ENCODE results near the gene PARS2. TPM values are rescaled to one million over a fixed set of nuclear protein-coding genes. Genes with fewer than 3 reads are reported as not detected.

PARS2 gene
- total RNA-seq, 2 experiments from 2014 or later: 3.9 to 4.3 TPM

DNA sequence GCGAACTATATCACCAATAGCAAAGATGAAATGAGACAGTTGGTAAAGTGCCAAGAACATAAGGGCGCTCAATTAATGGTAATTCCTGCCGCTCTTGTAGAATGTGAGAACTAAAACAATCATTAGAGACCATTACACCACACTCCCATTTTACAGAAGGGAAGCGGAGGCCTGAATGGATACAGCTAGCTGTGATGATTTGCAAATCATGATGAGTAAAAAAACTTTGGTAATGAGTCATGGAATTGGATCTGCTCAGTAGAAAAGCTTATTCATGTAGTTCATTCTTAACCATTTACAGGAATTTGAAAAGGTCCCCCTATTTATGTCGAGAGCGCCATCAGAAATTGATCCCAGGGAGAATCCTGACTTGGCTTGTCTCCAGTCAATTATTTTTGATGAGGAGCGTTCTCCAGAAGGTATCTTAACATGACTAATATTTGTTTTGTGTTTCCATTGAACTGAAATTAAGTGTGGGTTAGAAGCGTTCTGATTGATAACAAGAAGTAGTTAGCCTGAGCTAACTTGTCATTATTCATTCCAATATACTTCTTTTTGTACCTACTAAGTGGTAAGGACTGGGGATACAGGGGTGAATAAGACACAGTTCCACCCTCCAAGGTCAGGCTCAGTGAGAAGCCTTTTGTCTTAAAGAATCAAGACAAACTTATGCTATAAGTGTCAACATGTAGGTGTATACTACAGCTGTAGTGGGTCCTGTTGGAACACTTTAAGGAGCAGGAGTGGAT lies 47.9 kb downstream of the PARS2 start:
- peaks cover 2% of the 10 kb centered on the region for H3K36me3 Mint-ChIP-seq
- ATAC-seq (ENCODE audit: low read depth) (no peak), DNase-seq (no peak)
- H3K4me3 Mint-ChIP-seq: peak overlapping the region; percentile 91
- POLR2A ChIA-PET: interaction anchor here (0.8 to 2.6 kb wide), 2 partner anchors 85 to 227 kb away, joined by 3 to 8 read pairs; partner anchors contain the start of gene TTC22
- H3K27ac Mint-ChIP-seq: peak overlapping the region; percentile 88
- H3K4me1 Mint-ChIP-seq: peaks cover 24% of the 10 kb centered on the region
- no peaks in the 10 kb centered on the region for H3K9me3 Mint-ChIP-seq
- peaks cover 3% of the 10 kb centered on the region for H3K27me3 Mint-ChIP-seq

DNA sequence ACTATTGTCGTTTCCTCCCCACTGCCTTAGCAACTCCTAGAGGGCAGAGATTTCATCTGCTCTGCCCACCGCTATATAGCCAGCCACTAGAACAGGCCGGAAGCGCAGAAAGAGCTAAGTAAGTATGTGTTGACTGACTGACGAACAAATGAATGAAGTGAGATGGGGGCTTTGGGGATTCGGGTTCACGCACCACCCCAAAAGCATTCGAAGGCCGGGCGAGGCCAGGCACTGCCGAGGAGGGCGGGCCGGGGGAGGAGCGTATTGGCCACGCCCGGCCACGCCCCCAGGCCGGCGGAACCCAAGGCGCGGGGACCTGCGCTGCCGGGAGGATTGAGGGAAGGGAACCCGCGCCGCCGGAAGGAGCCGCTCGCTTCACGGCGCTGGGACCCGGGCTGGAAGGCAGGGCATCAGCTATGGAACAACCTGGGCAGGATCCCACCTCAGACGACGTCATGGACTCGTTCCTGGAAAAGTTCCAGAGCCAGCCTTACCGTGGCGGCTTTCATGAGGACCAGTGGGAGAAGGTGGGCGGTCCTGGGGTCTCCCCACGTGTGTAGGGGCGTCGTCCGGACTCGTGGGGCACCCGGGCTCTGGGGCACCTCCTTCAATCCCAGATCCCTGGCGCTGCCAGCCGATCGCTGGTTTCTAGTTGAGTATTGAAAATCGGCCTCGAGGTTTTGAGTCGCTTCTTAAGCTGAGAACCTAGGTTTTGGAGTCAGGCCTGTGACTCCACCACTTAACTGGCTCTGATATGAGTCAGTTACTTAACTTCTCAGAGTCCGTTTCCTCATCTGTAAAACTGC lies 48.6 kb downstream of the PARS2 start, which contains the start of gene TTC4:
TSS of gene TTC4 (plus strand) at position 369 of the 806 bp plus-strand sequence. CDS start at position 417, 48 bp downstream.
- DNase-seq: peak; percentile 95
- Mint-ChIP-seq H3K4me3 (peak within 1 kb of the TSS; percentile 91), H3K27me3 (peaks cover 3% of the 10 kb centered on the region), H3K4me1 (peaks cover 24% of the 10 kb centered on the region), H3K9me3 (no peaks in the 10 kb centered on the region), H3K27ac (peak within 1 kb of the TSS; percentile 88), H3K36me3 (no peaks in the 10 kb centered on the region)
- POLR2A ChIA-PET: interaction anchor here (2.6 kb wide), 1 partner anchor 85 kb away, joined by 8 read pairs; the partner anchor contains the start of gene TTC22
- ATAC-seq (ENCODE audit: low read depth): peak; percentile 95

DNA sequence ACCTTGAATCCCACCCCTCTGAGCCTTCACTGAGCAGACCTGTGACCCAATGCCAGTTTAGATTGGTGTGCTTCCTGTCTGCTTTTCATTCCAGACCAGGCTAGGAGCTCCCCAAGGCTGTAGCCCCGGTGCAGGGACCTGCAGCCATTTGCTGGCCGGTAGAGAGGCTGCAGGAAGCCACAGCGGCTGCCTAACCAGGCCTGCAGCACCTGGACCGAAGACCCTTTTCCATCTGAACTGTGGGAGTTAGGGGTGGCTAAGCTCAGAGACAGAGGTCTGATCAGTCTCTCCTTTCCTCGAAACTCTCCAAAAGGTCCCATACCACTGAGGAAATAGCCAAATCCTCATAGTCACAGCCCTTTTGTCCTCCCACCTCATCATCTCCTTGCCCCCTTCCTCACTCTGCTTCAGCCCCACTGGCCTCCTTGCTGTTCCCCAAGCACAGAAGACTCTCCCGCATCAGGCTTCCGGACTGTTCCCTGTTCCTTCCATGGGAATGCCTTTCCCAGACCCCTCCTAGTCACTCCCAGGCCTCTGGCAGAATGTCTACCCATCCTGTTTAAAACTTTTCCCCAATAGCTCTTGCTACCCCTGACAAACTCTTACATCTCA lies 49.3 kb downstream of the PARS2 start:
- Mint-ChIP-seq H3K36me3 (no peaks in the 10 kb centered on the region), H3K4me3 (peak overlapping the region; percentile 91), H3K27me3 (peaks cover 3% of the 10 kb centered on the region), H3K27ac (peak overlapping the region; percentile 88), H3K4me1 (peaks cover 24% of the 10 kb centered on the region), H3K9me3 (no peaks in the 10 kb centered on the region)
- ATAC-seq (ENCODE audit: low read depth): no peak
- DNase-seq: no peak
- POLR2A ChIA-PET: interaction anchor here (2.6 kb wide), 1 partner anchor 86 kb away, joined by 8 read pairs; the partner anchor contains the start of gene TTC22

DNA sequence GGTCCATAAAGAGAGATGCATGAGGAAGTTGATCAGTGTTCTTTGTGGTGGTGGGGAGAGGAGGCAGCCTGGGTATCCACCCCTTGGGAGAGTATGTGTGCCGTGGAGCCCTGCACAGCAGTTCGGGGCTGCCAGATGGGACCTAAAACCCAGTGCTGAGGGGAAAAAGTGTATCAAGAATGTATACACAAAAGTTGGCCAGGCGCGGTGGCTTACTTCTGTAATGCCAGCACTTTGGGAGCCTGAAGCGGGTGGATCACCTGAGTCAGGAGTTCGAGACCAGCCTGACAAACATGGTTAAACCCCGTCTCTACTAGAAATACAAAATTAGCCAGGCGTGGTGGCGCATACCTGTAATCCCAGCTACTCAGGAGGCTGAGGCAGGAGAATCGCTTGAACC lies 52.8 kb downstream of the PARS2 start:
- Mint-ChIP-seq H3K36me3 (no peaks in the 10 kb centered on the region), H3K9me3 (no peaks in the 10 kb centered on the region), H3K4me3 (no peak overlapping the region), H3K27me3 (peaks cover 3% of the 10 kb centered on the region), H3K27ac (no peak overlapping the region), H3K4me1 (peaks cover 10% of the 10 kb centered on the region)
- ATAC-seq (ENCODE audit: low read depth): no peak
- POLR2A ChIA-PET: interaction anchor here (0.7 kb wide), 1 partner anchor 609 kb away, joined by 5 read pairs; no protein-coding TSS in a partner anchor
- DNase-seq: no peak

DNA sequence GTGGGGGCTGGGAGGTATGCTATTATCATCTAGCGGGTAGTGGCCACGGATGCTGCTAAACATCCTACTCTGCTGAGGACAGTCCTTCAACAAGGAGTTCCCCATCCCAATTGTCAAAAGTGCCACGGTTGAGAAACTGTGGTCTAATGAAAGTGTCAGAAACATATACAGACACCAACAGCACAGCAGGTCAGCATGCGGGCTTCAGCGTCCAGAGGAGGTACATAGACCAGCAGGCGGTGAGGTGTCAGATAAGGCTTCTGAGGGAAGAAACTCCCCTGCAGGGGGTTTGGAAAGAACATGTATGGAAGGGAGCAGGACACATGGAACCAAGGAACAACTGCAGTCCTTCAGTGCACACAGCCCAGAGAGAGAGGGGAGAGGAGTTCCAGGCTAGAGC lies 53.5 kb downstream of the PARS2 start:
- DNase-seq (no peak), ATAC-seq (ENCODE audit: low read depth) (no peak)
- Mint-ChIP-seq H3K9me3 (no peaks in the 10 kb centered on the region), H3K36me3 (no peaks in the 10 kb centered on the region), H3K27ac (no peak overlapping the region), H3K27me3 (peaks cover 3% of the 10 kb centered on the region), H3K4me3 (no peak overlapping the region), H3K4me1 (peaks cover 5% of the 10 kb centered on the region)
- POLR2A ChIA-PET: no interaction called here

DNA sequence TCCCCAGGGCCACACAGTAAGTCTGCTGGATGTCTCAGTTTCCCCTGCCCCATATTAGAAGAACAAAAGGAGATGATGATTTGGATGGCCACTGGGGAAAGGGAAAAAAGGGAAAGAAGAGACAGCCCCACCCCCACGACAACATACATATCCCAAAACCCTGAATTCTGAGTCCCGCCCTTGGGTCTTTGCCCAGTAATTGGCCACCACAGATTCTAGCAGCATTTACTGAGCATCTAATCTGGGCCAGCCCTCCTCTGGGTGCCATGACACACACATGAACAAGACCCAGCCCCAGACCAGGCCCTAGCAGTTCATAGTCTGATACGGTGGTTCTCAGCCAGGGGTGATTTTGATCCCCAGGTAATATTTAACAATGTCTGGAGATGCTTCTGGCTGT lies 53.9 kb downstream of the PARS2 start:
- H3K27me3 Mint-ChIP-seq: peaks cover 3% of the 10 kb centered on the region
- H3K27ac Mint-ChIP-seq: no peak overlapping the region
- no peak overlapping the region for H3K4me3 Mint-ChIP-seq
- H3K4me1 Mint-ChIP-seq: peaks cover 4% of the 10 kb centered on the region
- no peaks in the 10 kb centered on the region for H3K9me3 Mint-ChIP-seq
- POLR2A ChIA-PET: no interaction called here
- DNase-seq (no peak), ATAC-seq (ENCODE audit: low read depth) (no peak)
- no peaks in the 10 kb centered on the region for H3K36me3 Mint-ChIP-seq

DNA sequence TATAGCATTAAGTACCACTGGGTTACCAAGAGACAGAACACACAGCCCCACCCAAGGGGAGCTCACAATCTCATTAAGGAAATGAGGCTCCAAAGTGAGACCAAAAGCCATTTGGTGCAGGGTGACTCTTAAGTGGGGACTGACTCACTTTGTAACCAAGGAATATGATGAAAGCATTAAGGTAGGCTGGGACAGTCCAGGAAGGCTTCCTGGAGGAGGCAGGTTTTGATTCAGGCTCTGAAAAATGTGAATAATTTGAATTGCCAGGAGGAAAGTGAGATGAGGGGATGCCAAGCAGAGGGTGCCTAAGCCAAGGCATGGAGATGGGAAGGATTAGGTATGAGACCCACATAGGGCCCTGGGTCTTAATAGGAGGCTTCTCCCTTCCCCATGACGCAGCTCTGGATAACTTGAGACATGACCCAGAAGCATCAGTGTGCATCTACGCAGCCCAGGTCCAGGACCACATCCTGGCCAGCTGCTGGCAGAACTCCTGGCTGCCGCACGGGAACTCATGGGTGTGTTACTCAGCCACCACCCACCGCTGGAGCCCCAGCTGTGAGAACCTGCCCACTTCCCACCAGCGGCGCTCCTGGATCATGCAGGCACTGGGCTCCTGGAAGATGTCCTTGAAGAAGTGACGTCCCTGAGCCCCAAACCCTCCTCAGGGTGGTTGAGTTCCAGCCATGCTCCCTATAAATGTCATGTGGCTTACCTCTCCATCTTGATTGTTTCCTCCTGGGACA lies 54.6 kb downstream of the PARS2 start:
- Mint-ChIP-seq H3K4me3 (no peak overlapping the region), H3K9me3 (no peaks in the 10 kb centered on the region), H3K27me3 (peaks cover 3% of the 10 kb centered on the region), H3K4me1 (no peaks in the 10 kb centered on the region), H3K36me3 (no peaks in the 10 kb centered on the region), H3K27ac (no peak overlapping the region)
- DNase-seq (no peak), ATAC-seq (ENCODE audit: low read depth) (no peak)
- POLR2A ChIA-PET: no interaction called here

DNA sequence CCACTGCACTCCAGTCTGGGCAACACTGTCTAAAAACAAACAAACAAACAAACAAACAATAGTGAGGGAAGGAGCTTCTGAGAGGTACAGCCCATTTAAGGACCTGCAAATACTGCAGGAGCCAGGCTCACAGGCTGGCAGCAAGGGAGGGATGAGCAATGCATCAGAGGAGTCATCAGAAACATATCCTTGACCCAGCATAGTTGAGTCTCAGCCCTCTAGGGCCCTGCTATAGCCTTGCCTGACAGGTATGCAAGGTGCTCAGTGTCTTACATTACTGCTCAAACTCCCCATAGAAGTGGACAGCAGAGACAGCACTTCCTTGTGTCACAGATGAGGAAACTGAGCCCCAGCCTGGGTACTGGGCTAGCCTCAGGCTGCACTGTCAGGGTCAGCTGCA lies 55.9 kb downstream of the PARS2 start:
- H3K27me3 Mint-ChIP-seq: peaks cover 3% of the 10 kb centered on the region
- H3K27ac Mint-ChIP-seq: no peak overlapping the region
- DNase-seq: no peak
- ATAC-seq (ENCODE audit: low read depth): no peak
- no peaks in the 10 kb centered on the region for H3K9me3 Mint-ChIP-seq
- H3K4me3 Mint-ChIP-seq: no peak overlapping the region
- POLR2A ChIA-PET: no interaction called here
- H3K4me1 Mint-ChIP-seq: no peaks in the 10 kb centered on the region
- no peaks in the 10 kb centered on the region for H3K36me3 Mint-ChIP-seq

Other genes with a start within 250 kb of the PARS2 start
- gene ACOT11, start 216.3 kb downstream of the PARS2 start, total RNA-seq: 1 to 10 TPM; 1.0 to 1.2 TPM
- gene FAM151A, start 141.0 kb downstream of the PARS2 start, total RNA-seq: not detected
- under 1 TPM in 1 of 2 experiments, not detected in 1; 0.28 TPM for gene MROH7, start 122.7 kb downstream of the PARS2 start, total RNA-seq
- 10 to 100 TPM; 19.6 to 20.2 TPM for gene TTC4, start 48.7 kb downstream of the PARS2 start, total RNA-seq
- gene TTC22, start 36.8 kb upstream of the PARS2 start, total RNA-seq: 10 to 100 TPM in 1 of 2 experiments, 1 to 10 TPM in 1; 9.0 to 10.1 TPM
- gene DHCR24, start 122.7 kb upstream of the PARS2 start, total RNA-seq: 10 to 100 TPM; 55.9 to 60.8 TPM
- not detected for gene TMEM61, start 216.1 kb upstream of the PARS2 start, total RNA-seq
- not detected for gene BSND, start 234.4 kb upstream of the PARS2 start, total RNA-seq

Measured in activated naive CD8-positive, alpha-beta T cell treated with anti-CD3 and anti-CD28 coated beads, Interleukin-2, amount 10 ng/mL, durations not matched to agents 7 days and 5 days (primary cell).